Spleen (tissue), 11 donors: ENCODE results near the gene PALMD. TPM values are rescaled to one million over a fixed set of nuclear protein-coding genes. Genes with fewer than 3 reads are reported as not detected.

Experiments
- DNase-seq: peaks from one replicate; pipeline ENCODE4 v3.0.0-alpha.2; 2020
- H3K27ac ChIP-seq, 8 donors: fragments of 200-600 bp; sonication (generic) in 7 of 8; 1 replicate in 4 of 8; 2 replicates in 4 of 8; pipeline versions ENCODE4 v1.5.0 to v1.8.0; 2016 to 2021; ENCODE audit warnings: inconsistent platforms in 4 of 8, mild to moderate bottlenecking in 4 of 8, moderate library complexity in 1 of 8
- H3K27me3 ChIP-seq, 7 donors: fragments of 200-600 bp; sonication (generic) in 6 of 7; replicated peaks in 1 of 7; 1 replicate in 4 of 7; 2 replicates in 3 of 7; pipeline versions ENCODE4 v1.5.0 to v1.8.0; 2016 to 2021; ENCODE audit warnings: inconsistent platforms in 3 of 7, mild to moderate bottlenecking in 1 of 7
- H3K36me3 ChIP-seq, 6 donors: fragments of 200-600 bp; sonication (generic) in 5 of 6; 1 replicate in 4 of 6; 2 replicates in 2 of 6; pipeline versions ENCODE4 v1.5.0 to v1.8.0; 2016 to 2021; ENCODE audit warnings: inconsistent platforms in 2 of 6
- H3K4me1 ChIP-seq, 6 donors: fragments of 200-600 bp; sonication (generic) in 5 of 6; 1 replicate in 3 of 6; 2 replicates in 3 of 6; pipeline versions ENCODE4 v1.5.0 to v1.8.0; 2016 to 2021; ENCODE audit warnings: inconsistent platforms in 3 of 6
- H3K4me3 ChIP-seq, 8 donors: fragments of 200-600 bp; sonication (generic) in 7 of 8; 1 replicate in 4 of 8; 2 replicates in 4 of 8; pipeline versions ENCODE4 v1.5.0 to v1.8.0; 2016 to 2021; ENCODE audit warnings: inconsistent platforms in 4 of 8, mild to moderate bottlenecking in 4 of 8, moderate library complexity in 2 of 8
- H3K9me3 ChIP-seq, 8 donors: fragments of 200-600 bp; sonication (generic) in 7 of 8; 1 replicate in 4 of 8; 2 replicates in 4 of 8; pipeline versions ENCODE4 v1.5.0 to v1.8.0; 2016 to 2021; ENCODE audit warnings: inconsistent platforms in 4 of 8
- CTCF ChIP-seq, 11 experiments: fragments of 200-600 bp in 7 of 11; fragments of 450-650 bp in 4 of 11; sonication (generic) in 4 of 11; IDR thresholded peaks in 8 of 11; conservative IDR thresholded peaks in 3 of 11; 1 replicate in 7 of 11; 2 replicates in 4 of 11; pipeline versions ENCODE4 v1.4.0 to v1.8.0; 2016 to 2021; ENCODE audit warnings: antibody characterized with exemption in 11 of 11, inconsistent platforms in 4 of 11, mild to moderate bottlenecking in 1 of 11
- POLR2A ChIP-seq, 3 donors: fragments of 450-650 bp; IDR thresholded peaks; one replicate each; pipeline ENCODE4 v1.5.1; 2017; ENCODE audit warnings: antibody characterized with exemption in 3 of 3, mild to moderate bottlenecking in 1 of 3
- POLR2AphosphoS5 ChIP-seq, 3 donors: sonication (generic); formaldehyde crosslinking; IDR thresholded peaks; one replicate each; pipeline ENCODE4 v1.5.1; 2017; ENCODE audit warnings: antibody characterized with exemption in 3 of 3
- WGBS, 5 donors: extraction: QIAGEN DNeasy Blood & Tissue Kit in 3 of 5; methylation state at CpG; one replicate each; pipeline versions ENCODE4 v1.1.5 to v1.1.7; 2013 to 2018; 5-methylcytosine and 5-hydroxymethylcytosine counted together
- intact Hi-C: fragments of 100-400 bp; cut with DNase I; formaldehyde crosslinking; loops from one replicate; pipeline ENCODE4 v1.15.0; 2023; ENCODE audit warnings: low total_unique reads
- polyA plus RNA-seq, 3 donors: library from polyadenylated mRNA; stranded (reverse); fragments of 200-250 nt; gene quantifications; one replicate each; pipeline ENCODE4 v1.2.1, GENCODE V29; 2013
- total RNA-seq, 7 donors: library from RNA; depleted of rRNA in 3 of 7; stranded (reverse); fragments of >200 nt in 3 of 7; fragmentation: NEBNext Ultra II Directional in 4 of 7; extraction: Animal tissue kit (Norgen Biotek cat#: 25700) in 4 of 7; gene quantifications; one replicate each; pipeline versions ENCODE4 v1.1.0 to v1.2.1, GENCODE V29; 2016 to 2021
- donor health status: healthy with polysubstance abuse.
- donor health status: DM: no; HTN: no; CAD: no; lungs with moderate emphysema.
- donor health status: DM: no; HTN: no; CAD: no.
- donor health status: Bipolar disorder and iron deficiency.
- donor health status: healthy.
- donor health status: DM: no; HTN: no; CAD: no.
- donor health status: DM: yes; HTN: yes; CAD: no.

The PALMD gene
- total and polyA plus RNA-seq, 10 donors, result 2.9 to 16.8 (median 7.7) TPM

GRCh38 chr1:99672530-99673213 lies 26.8 kb downstream of the PALMD start:
- H3K27ac ChIP-seq, result no peak overlapping the region
- TF ChIP-seq POLR2A (IDR thresholded peaks at IDR 0.05), result no peak
- no peak for TF ChIP-seq CTCF (IDR thresholded peaks at IDR 0.05 in 8 of 11, conservative IDR thresholded peaks at IDR 0.05 in 3 of 11)
- no peak for TF ChIP-seq POLR2AphosphoS5 (IDR thresholded peaks at IDR 0.05)
- WGBS, 5 donors, result 48 to 77% (median 70%) methylated on average over 6 of the region's 6 CpGs
- intact Hi-C loops, result no loop called here
- no peaks in the 10 kb centered on the region for H3K36me3 ChIP-seq
- peaks cover 0 to 10% (median 0%) of the 10 kb centered on the region in 6 donors for H3K4me1 ChIP-seq
- DNase-seq, result no peak
- no peak overlapping the region for H3K4me3 ChIP-seq
- H3K27me3 ChIP-seq, result no peaks in the 10 kb centered on the region
- H3K9me3 ChIP-seq, result no peaks in the 10 kb centered on the region

GRCh38 chr1:99673315-99673714 lies 27.4 kb downstream of the PALMD start:
- no peaks in the 10 kb centered on the region for H3K36me3 ChIP-seq
- DNase-seq, result no peak
- peaks cover 0 to 10% (median 0%) of the 10 kb centered on the region in 6 donors for H3K4me1 ChIP-seq
- 75 to 87% (median 86%) methylated on average over 4 to 5 of the region's 5 CpGs for WGBS, 5 donors
- intact Hi-C loops, result no loop called here
- no peak for TF ChIP-seq POLR2AphosphoS5 (IDR thresholded peaks at IDR 0.05)
- no peaks in the 10 kb centered on the region for H3K27me3 ChIP-seq
- no peaks in the 10 kb centered on the region for H3K9me3 ChIP-seq
- H3K27ac ChIP-seq, result no peak overlapping the region
- H3K4me3 ChIP-seq, result no peak overlapping the region

GRCh38 chr1:99674115-99675064 lies 28.5 kb downstream of the PALMD start:
- no peak for TF ChIP-seq CTCF (IDR thresholded peaks at IDR 0.05 in 8 of 11, conservative IDR thresholded peaks at IDR 0.05 in 3 of 11)
- no peak for TF ChIP-seq POLR2AphosphoS5 (IDR thresholded peaks at IDR 0.05)
- TF ChIP-seq POLR2A (IDR thresholded peaks at IDR 0.05), result no peak
- 70 to 84% (median 73%) methylated on average over 6 of the region's 6 CpGs for WGBS, 5 donors
- Histone ChIP-seq H3K27me3 (no peaks in the 10 kb centered on the region), H3K9me3 (no peaks in the 10 kb centered on the region), H3K36me3 (no peaks in the 10 kb centered on the region), H3K27ac (no peak overlapping the region), H3K4me1 (peaks cover 0 to 10% (median 0%) of the 10 kb centered on the region in 6 donors), H3K4me3 (no peak overlapping the region)
- intact Hi-C loops, result no loop called here
- no peak for DNase-seq

GRCh38 chr1:99675292-99675691 lies 29.4 kb downstream of the PALMD start:
- intact Hi-C loops, result no loop called here
- no peak overlapping the region for H3K27ac ChIP-seq
- no peak overlapping the region for H3K4me3 ChIP-seq
- no peaks in the 10 kb centered on the region for H3K27me3 ChIP-seq
- DNase-seq, result no peak
- TF ChIP-seq POLR2AphosphoS5 (IDR thresholded peaks at IDR 0.05) (no peak), CTCF (IDR thresholded peaks at IDR 0.05 in 8 of 11, conservative IDR thresholded peaks at IDR 0.05 in 3 of 11) (no peak), POLR2A (IDR thresholded peaks at IDR 0.05) (no peak)
- H3K36me3 ChIP-seq, result no peaks in the 10 kb centered on the region
- H3K4me1 ChIP-seq, result peaks cover 0 to 10% (median 0%) of the 10 kb centered on the region in 6 donors
- no peaks in the 10 kb centered on the region for H3K9me3 ChIP-seq
